Spleen (tissue), 7 donors: Measurements from ENCODE around the gene ZEB2.

ENCODE experiments used
- POLR2A ChIP-seq, 3 donors: fragments of 450-650 bp; IDR thresholded peaks; one replicate each; pipeline ENCODE4 v1.5.1; 2017; ENCODE audit warnings: antibody characterized with exemption in 3 of 3, mild to moderate bottlenecking in 1 of 3
- TF ChIP-seq, protein P1 (sequence below), 11 experiments: fragments of 200-600 bp in 7 of 11; fragments of 450-650 bp in 4 of 11; sonication (generic) in 4 of 11; IDR thresholded peaks in 8 of 11; conservative IDR thresholded peaks in 3 of 11; 1 replicate in 7 of 11; 2 replicates in 4 of 11; pipeline versions ENCODE4 v1.4.0 to v1.8.0; 2016 to 2021; ENCODE audit warnings: antibody characterized with exemption in 11 of 11, inconsistent platforms in 4 of 11, mild to moderate bottlenecking in 1 of 11
- donor health status: DM: no; HTN: no; CAD: no; lungs with moderate emphysema.
- donor health status: DM: no; HTN: no; CAD: no.
- donor health status: DM: no; HTN: no; CAD: no.

GRCh38 chr2:144421606-144422510, 98.1 kb downstream of the ZEB2 start:
- TF ChIP-seq, protein P1, sequence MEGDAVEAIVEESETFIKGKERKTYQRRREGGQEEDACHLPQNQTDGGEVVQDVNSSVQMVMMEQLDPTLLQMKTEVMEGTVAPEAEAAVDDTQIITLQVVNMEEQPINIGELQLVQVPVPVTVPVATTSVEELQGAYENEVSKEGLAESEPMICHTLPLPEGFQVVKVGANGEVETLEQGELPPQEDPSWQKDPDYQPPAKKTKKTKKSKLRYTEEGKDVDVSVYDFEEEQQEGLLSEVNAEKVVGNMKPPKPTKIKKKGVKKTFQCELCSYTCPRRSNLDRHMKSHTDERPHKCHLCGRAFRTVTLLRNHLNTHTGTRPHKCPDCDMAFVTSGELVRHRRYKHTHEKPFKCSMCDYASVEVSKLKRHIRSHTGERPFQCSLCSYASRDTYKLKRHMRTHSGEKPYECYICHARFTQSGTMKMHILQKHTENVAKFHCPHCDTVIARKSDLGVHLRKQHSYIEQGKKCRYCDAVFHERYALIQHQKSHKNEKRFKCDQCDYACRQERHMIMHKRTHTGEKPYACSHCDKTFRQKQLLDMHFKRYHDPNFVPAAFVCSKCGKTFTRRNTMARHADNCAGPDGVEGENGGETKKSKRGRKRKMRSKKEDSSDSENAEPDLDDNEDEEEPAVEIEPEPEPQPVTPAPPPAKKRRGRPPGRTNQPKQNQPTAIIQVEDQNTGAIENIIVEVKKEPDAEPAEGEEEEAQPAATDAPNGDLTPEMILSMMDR (IDR thresholded peaks at IDR 0.05 in 8 of 11, conservative IDR thresholded peaks at IDR 0.05 in 3 of 11), result no peak
- TF ChIP-seq POLR2A (IDR thresholded peaks at IDR 0.05), result no peak
